GM12873 (cell line): ENCODE results near the gene AIM2.

Experiments used
- TF ChIP-seq, protein P1 (sequence below): IDR thresholded peaks from 2 replicates; pipeline ENCODE4 v1.5.1; 2012; ENCODE audit warnings: low read depth, mild to moderate bottlenecking, moderate library complexity, low read length, control low read depth; ENCODE audit not compliant: insufficient read depth; ENCODE audit errors: missing control alignments

Gene AIM2

DNA sequence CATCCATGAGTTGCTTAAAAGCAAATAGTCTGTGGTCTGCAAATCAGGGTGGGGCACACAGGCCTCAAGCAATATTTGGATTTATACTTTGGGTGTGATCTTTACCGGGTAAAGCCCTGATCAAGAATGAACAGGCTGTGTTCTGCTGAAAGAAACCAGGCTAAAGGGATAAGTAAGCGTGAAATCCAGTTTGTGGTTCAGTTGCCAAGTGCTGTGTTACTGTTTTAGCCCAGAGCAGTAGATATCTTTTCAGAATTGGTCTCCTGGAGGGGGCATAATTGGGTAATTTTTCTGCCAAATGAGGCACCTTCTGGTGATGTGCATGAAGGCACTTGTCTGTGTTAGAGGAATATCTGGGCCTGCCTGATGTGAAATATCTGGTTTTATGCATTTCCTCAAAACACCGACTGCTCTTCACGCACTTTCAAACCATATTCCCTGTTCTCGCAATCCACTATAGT lies 21.4 kb downstream of the AIM2 start:
- TF ChIP-seq, protein P1, sequence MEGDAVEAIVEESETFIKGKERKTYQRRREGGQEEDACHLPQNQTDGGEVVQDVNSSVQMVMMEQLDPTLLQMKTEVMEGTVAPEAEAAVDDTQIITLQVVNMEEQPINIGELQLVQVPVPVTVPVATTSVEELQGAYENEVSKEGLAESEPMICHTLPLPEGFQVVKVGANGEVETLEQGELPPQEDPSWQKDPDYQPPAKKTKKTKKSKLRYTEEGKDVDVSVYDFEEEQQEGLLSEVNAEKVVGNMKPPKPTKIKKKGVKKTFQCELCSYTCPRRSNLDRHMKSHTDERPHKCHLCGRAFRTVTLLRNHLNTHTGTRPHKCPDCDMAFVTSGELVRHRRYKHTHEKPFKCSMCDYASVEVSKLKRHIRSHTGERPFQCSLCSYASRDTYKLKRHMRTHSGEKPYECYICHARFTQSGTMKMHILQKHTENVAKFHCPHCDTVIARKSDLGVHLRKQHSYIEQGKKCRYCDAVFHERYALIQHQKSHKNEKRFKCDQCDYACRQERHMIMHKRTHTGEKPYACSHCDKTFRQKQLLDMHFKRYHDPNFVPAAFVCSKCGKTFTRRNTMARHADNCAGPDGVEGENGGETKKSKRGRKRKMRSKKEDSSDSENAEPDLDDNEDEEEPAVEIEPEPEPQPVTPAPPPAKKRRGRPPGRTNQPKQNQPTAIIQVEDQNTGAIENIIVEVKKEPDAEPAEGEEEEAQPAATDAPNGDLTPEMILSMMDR, result no peak

DNA sequence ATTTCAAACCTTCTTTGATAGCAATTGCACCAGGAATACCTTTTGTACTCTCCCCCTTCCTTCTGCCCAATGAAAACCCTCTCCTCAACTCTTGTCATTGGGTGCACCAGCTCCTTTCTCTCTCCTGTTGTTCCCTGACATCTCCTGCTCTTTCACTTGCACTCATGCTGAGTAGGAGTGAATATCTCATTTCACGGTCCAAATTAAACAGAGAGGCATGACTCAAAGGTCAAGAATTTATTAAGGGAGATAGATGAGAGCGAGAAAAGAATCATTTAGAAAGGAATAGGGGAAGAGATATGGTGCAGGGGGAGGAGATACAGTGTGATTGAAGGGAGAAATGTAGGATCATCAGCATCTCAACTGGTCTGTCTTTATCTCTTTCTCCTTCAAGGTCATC lies 22.1 kb downstream of the AIM2 start:
- TF ChIP-seq, protein P1, result no peak

DNA sequence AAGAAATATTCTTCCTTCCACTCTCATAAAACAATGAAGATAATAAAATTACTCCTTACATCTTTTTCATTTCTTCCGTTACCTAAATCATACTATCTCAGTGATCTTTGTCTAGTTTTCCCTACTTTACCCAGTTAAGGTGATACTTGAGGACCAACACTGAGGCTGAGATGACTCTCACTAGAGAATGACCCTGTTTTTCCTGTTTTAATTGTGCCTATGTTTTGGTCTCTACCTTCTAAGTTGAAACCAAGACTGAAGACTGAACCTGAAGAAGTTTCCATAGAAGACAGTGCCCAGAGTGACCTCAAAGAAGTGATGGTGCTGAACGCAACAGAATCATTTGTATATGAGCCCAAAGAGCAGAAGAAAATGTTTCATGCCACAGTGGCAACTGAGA lies 25.1 kb downstream of the AIM2 start:
- TF ChIP-seq, protein P1, result no peak

DNA sequence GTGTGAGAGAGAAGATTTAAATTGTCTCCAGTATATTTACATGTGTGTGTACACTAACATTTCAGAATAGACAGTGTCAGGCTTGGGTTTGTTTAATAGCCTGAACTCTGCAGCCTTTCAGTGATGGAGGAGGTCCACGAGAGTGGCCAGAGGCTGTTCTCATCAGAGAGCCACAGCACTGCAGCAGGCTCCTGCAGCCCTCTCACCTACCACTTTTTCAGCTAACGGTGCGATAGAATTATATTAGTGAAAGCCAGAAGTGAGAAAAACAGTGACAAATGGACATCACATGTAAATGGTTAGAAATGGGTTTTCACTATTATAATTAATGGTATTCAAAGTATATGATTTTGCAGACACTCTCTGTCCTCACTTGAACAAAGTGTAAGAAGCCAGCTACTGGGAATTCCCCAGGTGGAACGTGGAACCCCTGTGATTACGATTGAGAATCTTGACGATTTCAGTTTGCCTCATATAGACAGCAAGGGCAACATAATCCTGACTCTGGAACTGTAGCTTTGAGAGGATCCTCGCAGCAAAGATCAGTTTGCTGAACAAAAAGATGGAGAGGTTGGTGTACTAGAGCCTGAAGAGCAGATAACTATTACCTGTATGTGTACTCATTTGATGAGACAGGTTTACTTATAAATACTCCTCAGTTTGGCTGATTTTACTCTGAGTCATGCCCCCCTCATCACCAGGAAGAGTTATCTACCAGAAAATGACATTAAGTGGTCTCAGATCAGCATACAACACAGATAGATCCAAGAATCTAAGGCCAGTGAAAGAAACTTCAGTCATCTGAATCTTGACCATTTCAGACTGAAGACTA lies 35.5 kb downstream of the AIM2 start:
- TF ChIP-seq, protein P1, result no peak

DNA sequence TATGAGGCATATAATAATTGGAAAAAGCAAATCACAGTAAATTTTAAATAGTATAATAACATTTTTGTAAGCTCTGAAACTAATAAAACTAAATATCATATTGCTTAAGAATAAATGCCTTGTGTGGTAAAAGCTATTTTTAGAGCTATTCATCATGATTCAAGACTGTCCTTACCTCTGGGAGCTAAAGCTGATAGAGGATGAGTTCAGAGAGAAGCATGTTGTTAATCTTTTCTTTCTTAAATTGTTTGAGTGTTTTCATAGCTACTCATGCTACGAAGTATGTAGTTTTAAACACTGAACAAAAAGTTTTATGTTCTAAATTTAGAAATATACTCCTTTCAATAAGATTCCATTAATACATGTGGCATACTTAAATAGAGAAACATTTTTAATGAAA lies 36.4 kb downstream of the AIM2 start:
- TF ChIP-seq, protein P1, result no peak

DNA sequence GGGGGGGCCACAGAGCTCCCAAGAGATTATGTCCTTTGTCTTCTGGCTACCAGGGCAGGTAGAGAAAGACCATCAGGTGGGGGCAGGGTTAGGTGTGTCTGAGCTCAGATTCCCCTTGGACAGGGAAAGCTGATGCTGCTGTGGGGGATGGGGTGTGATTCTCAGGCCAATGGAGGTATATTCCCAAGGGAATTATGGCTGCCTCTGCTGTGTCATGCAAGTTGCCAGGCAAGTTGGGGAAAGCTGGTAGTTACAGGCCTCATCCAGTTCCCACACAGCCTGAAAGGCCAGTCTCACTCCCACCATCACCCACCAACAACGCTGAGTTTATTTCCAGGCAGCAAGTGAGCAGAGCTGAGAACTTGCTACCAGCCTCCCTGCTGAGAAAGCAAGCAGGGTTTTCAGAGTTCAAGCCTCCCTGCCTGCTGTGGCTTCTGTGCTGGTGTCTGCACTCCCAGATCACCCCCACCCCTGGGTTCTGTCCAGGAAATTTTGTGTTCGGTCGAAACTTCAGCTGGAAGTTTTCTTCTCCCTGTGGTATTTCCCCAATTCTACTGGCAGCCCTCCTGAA lies 45.6 kb downstream of the AIM2 start:
- TF ChIP-seq, protein P1, result no peak

DNA sequence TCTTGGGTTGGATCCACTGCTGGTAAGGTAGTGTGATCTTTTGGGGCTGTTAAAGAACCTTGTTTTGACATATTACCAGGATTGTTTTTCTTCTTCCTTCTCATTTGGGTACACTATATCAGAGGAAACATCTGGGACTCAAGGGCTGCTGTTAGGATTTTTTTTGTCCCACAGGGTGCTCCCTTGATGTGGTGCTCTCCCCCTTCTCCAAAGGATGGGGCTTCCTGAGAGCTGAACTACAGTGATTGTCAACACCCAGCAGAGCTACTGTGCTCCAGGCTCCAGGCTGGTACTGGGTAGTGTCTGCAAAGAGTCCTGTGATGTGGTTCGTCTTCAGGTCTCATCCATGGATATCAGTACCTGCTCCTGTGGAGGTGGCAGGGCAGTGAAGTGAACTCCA lies 46.3 kb downstream of the AIM2 start:
- TF ChIP-seq, protein P1, result no peak
